Fibroblast of lung (primary cell): ENCODE measurements around the gene SEMA4C.

ENCODE experiments used
- CTCF ChIP-seq, 2 donors: IDR thresholded peaks in 1 of 2; conservative IDR thresholded peaks in 1 of 2; 1 replicate in 1 of 2; 2 replicates in 1 of 2; pipeline ENCODE4 v1.5.1; 2011 to 2012; ENCODE audit warnings: low read length in 2 of 2, control low read depth in 1 of 2, inconsistent platforms in 1 of 2, low read depth in 1 of 2, mild to moderate bottlenecking in 1 of 2
- EZH2 ChIP-seq: IDR thresholded peaks from 2 replicates; pipeline ENCODE4 v1.5.1; 2012; ENCODE audit warnings: low read length, control low read depth, mild to moderate bottlenecking; ENCODE audit errors: missing control alignments

- no peak for TF ChIP-seq CTCF (conservative IDR thresholded peaks at IDR 0.05 in 1 of 2, IDR thresholded peaks at IDR 0.05 in 1 of 2; ENCODE audit: low read depth in 1 of 2, low read length in 2 of 2)
- no peak for TF ChIP-seq EZH2
These were observed 43.2 kb upstream of the SEMA4C start for GRCh38 chr2:96913117-96913397.
